Measurements from ENCODE around the gene ADGRL2.

Gene ADGRL2

GRCh38 chr1:81921344-81921743, 120.6 kb downstream of the ADGRL2 start:
- no peak for DNase-seq

- DNase-seq, result no peak
These were observed 121.2 kb downstream of the ADGRL2 start for GRCh38 chr1:81921851-81922462.

- DNase-seq, result no peak
These were observed 122.2 kb downstream of the ADGRL2 start for GRCh38 chr1:81922955-81923354.

GRCh38 chr1:81929106-81929505, 128.4 kb downstream of the ADGRL2 start:
- no peak for DNase-seq

GRCh38 chr1:81936853-81937252, 136.1 kb downstream of the ADGRL2 start:
- no peak for DNase-seq

GRCh38 chr1:81937791-81938450, 137.2 kb downstream of the ADGRL2 start:
- no peak for DNase-seq

- DNase-seq, result no peak
These were observed 147.8 kb downstream of the ADGRL2 start for GRCh38 chr1:81948495-81948894.

- no peak for DNase-seq
These were observed 148.7 kb downstream of the ADGRL2 start for GRCh38 chr1:81949421-81949820.

GRCh38 chr1:81950037-81950436, 149.3 kb downstream of the ADGRL2 start:
- no peak for DNase-seq

GRCh38 chr1:81950591-81951244, 150.0 kb downstream of the ADGRL2 start:
- no peak for DNase-seq

- DNase-seq, result no peak
These were observed 153.8 kb downstream of the ADGRL2 start for GRCh38 chr1:81954534-81955020.

- DNase-seq, result no peak
These were observed 167.2 kb downstream of the ADGRL2 start for GRCh38 chr1:81967951-81968350.

GRCh38 chr1:81970416-81970815, 169.7 kb downstream of the ADGRL2 start:
- DNase-seq, result no peak

GRCh38 chr1:81974222-81974841, 173.6 kb downstream of the ADGRL2 start:
- no peak for DNase-seq

GRCh38 chr1:81974883-81975555, 174.3 kb downstream of the ADGRL2 start:
- DNase-seq, result no peak

GRCh38 chr1:81976539-81976938, 175.8 kb downstream of the ADGRL2 start:
- no peak for DNase-seq

- no peak for DNase-seq
These were observed 178.2 kb downstream of the ADGRL2 start for GRCh38 chr1:81978945-81979344.

GRCh38 chr1:81982523-81982922, 181.8 kb downstream of the ADGRL2 start:
- no peak for DNase-seq

GRCh38 chr1:81989524-81989923, 188.8 kb downstream of the ADGRL2 start:
- no peak for DNase-seq

GRCh38 chr1:81990241-81990640, 189.5 kb downstream of the ADGRL2 start:
- no peak for DNase-seq

- DNase-seq, result no peak
These were observed 197.4 kb downstream of the ADGRL2 start for GRCh38 chr1:81998165-81998564.

- DNase-seq, result no peak
These were observed 198.6 kb downstream of the ADGRL2 start for GRCh38 chr1:81999364-81999763.

GRCh38 chr1:82000221-82000620, 199.5 kb downstream of the ADGRL2 start:
- DNase-seq, result no peak
